GM12892 (cell line): ENCODE measurements around the gene LARP7.

Experiments
- POLR2A ChIP-seq: IDR thresholded peaks from 2 replicates; pipeline ENCODE4 v1.6.1; 2011; ENCODE audit warnings: low read depth, low read length, control low read depth
- POLR2AphosphoS5 ChIP-seq: IDR thresholded peaks from 2 replicates; pipeline ENCODE4 v1.6.1; 2011; ENCODE audit warnings: low read depth, low read length, control low read depth
- TAF1 ChIP-seq: IDR thresholded peaks from 2 replicates; pipeline ENCODE4 v1.6.1; 2011; ENCODE audit warnings: low read depth, mild to moderate bottlenecking, control low read depth, low read length, borderline replicate concordance

- TF ChIP-seq TAF1, result no peak
- TF ChIP-seq POLR2A, result no peak
- TF ChIP-seq POLR2AphosphoS5, result no peak
These were observed 67.4 kb downstream of the LARP7 start for GRCh38 chr4:112704322-112704721.
